K562 (cell line): ENCODE measurements around the gene STPG4.

Experiments
- CTCF ChIP-seq, 3 experiments: IDR thresholded peaks in 2 of 3; conservative IDR thresholded peaks in 1 of 3; 2 replicates each; pipeline ENCODE4 v1.5.1; 2011 to 2012; ENCODE audit warnings: low read length in 3 of 3, mild to moderate bottlenecking in 3 of 3, control low read depth in 2 of 3, improper control_type of control experiment in 1 of 3, inconsistent platforms in 1 of 3, low read depth in 1 of 3, mixed read lengths in 1 of 3, moderate library complexity in 1 of 3; ENCODE audit not compliant: insufficient read depth in 2 of 3
- HIVEP1 ChIP-seq: fragments of 250-450 bp; sonication (Bioruptor Pico); IDR thresholded peaks from 2 replicates; pipeline ENCODE4 v1.4.0; 2020; ENCODE audit warnings: mild to moderate bottlenecking
- TFAM ChIP-seq: fragments of 250-450 bp; sonication (Bioruptor Pico); conservative IDR thresholded peaks from 2 replicates; pipeline ENCODE4 v1.5.0; 2021; ENCODE audit warnings: mild to moderate bottlenecking, moderate library complexity

DNA sequence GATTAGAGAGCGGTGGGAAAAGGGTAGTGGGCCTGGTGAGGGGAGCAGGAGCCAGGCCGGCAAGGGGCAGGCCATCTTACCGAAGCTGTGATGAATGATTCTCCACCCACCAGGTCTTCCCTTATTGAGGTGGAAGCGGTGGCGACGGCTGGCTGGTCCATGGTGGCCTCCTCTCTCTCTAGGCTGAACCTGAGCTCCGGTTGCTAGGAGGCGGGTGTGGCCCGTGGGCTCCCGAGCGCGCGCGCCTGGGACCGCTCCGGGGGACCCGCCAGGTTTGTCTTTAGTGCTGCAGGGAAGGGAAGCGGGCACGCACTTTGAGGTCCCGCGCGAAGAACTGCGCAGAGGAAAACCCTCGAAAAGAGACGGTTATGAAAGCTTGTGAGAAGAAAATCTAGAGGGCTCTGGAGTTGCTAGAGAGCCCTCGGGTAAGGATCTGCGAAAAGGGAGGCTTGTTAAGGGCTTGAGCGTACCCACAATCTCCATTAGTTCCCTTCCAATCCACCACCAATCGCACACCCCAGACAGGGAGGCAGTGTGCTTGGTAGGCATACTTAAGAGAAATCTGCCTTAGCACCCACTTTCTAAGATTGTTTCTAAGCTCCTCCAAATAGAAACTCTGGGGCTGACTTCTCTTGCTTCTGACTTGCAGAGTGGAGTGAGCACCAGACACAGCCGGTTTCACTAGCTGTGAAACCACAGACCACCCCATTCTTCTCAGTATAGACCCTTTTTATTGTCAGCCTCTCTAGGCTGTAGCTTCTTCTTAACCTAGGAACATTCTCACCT lies at the start of gene STPG4:
- TF ChIP-seq TFAM (CRISPR knock-in tag), result no peak
- no peak for TF ChIP-seq CTCF (IDR thresholded peaks at IDR 0.05 in 2 of 3, conservative IDR thresholded peaks at IDR 0.05 in 1 of 3; ENCODE audit: insufficient read depth in 2 of 3, low read depth in 1 of 3, low read length in 3 of 3)
- TF ChIP-seq HIVEP1, result no peak
